ENCODE data around the gene KDELR1. TPM values are rescaled to one million over a fixed set of nuclear protein-coding genes. Genes with fewer than 3 reads are reported as not detected.

The KDELR1 gene
- total RNA-seq, 1 donor from 2014 or later = 251 TPM

- no peak for TF ChIP-seq CTCF (IDR thresholded peaks at IDR 0.05)
- Mint-ChIP-seq H3K9me3 (ENCODE audit: low read depth) (no peaks in the 10 kb centered on the region), H3K4me1 (ENCODE audit: low read depth) (peaks cover 8% of the 10 kb centered on the region), H3K36me3 (ENCODE audit: low read depth) (no peaks in the 10 kb centered on the region), H3K27ac (ENCODE audit: unreplicated experiment) (peak overlapping the region; percentile 92), H3K4me3 (ENCODE audit: unreplicated experiment) (peak overlapping the region; percentile 77), H3K27me3 (ENCODE audit: low read depth) (no peaks in the 10 kb centered on the region)
- DNase-seq (ENCODE audit: low spot score) = no peak
Observed at GRCh38 chr19:48363500-48363809, 27.9 kb downstream of the KDELR1 start.

GRCh38 chr19:48362716-48363499, 28.4 kb downstream of the KDELR1 start:
- Mint-ChIP-seq H3K36me3 (ENCODE audit: low read depth) (no peaks in the 10 kb centered on the region), H3K4me1 (ENCODE audit: low read depth) (peaks cover 8% of the 10 kb centered on the region), H3K27me3 (ENCODE audit: low read depth) (no peaks in the 10 kb centered on the region), H3K4me3 (ENCODE audit: unreplicated experiment) (peak overlapping the region; percentile 77), H3K27ac (ENCODE audit: unreplicated experiment) (peak overlapping the region; percentile 92), H3K9me3 (ENCODE audit: low read depth) (no peaks in the 10 kb centered on the region)
- no peak for TF ChIP-seq CTCF (IDR thresholded peaks at IDR 0.05)
- DNase-seq (ENCODE audit: low spot score) = peak; percentile 99

- Mint-ChIP-seq H3K4me1 (ENCODE audit: low read depth) (peaks cover 10% of the 10 kb centered on the region), H3K4me3 (ENCODE audit: unreplicated experiment) (no peak overlapping the region), H3K9me3 (ENCODE audit: low read depth) (no peaks in the 10 kb centered on the region), H3K27ac (ENCODE audit: unreplicated experiment) (peak overlapping the region; percentile 27), H3K27me3 (ENCODE audit: low read depth) (no peaks in the 10 kb centered on the region), H3K36me3 (ENCODE audit: low read depth) (no peaks in the 10 kb centered on the region)
- no peak for TF ChIP-seq CTCF (IDR thresholded peaks at IDR 0.05)
- no peak for DNase-seq (ENCODE audit: low spot score)
Observed at GRCh38 chr19:48361912-48362311, 29.4 kb downstream of the KDELR1 start.

GRCh38 chr19:48359123-48359522, 32.2 kb downstream of the KDELR1 start:
- no peak for TF ChIP-seq CTCF (IDR thresholded peaks at IDR 0.05)
- DNase-seq (ENCODE audit: low spot score) = no peak
- H3K36me3 Mint-ChIP-seq (ENCODE audit: low read depth) = no peaks in the 10 kb centered on the region
- H3K27ac Mint-ChIP-seq (ENCODE audit: unreplicated experiment) = no peak overlapping the region
- peaks cover 11% of the 10 kb centered on the region for H3K4me1 Mint-ChIP-seq (ENCODE audit: low read depth)
- no peaks in the 10 kb centered on the region for H3K9me3 Mint-ChIP-seq (ENCODE audit: low read depth)
- H3K27me3 Mint-ChIP-seq (ENCODE audit: low read depth) = no peaks in the 10 kb centered on the region
- no peak overlapping the region for H3K4me3 Mint-ChIP-seq (ENCODE audit: unreplicated experiment)

GRCh38 chr19:48355365-48355954, 35.9 kb downstream of the KDELR1 start:
- H3K9me3 Mint-ChIP-seq (ENCODE audit: low read depth) = no peaks in the 10 kb centered on the region
- no peak overlapping the region for H3K4me3 Mint-ChIP-seq (ENCODE audit: unreplicated experiment)
- H3K4me1 Mint-ChIP-seq (ENCODE audit: low read depth) = peaks cover 6% of the 10 kb centered on the region
- DNase-seq (ENCODE audit: low spot score) = no peak
- H3K27me3 Mint-ChIP-seq (ENCODE audit: low read depth) = no peaks in the 10 kb centered on the region
- no peak for TF ChIP-seq CTCF (IDR thresholded peaks at IDR 0.05)
- H3K36me3 Mint-ChIP-seq (ENCODE audit: low read depth) = no peaks in the 10 kb centered on the region
- no peak overlapping the region for H3K27ac Mint-ChIP-seq (ENCODE audit: unreplicated experiment)
